SK-N-SH treated with all-trans-retinoic acid at 6 μM for 48 hours (cell line): ENCODE measurements around the gene TNIP1.

Experiments
- ATAC-seq: fragments of 200-7000 bp; cut with Tn5 transposase; 3 replicates; pipeline ENCODE4 v1.9.1; 2020; ENCODE audit warnings: mild to moderate bottlenecking, moderate library complexity
- ARNTL ChIP-seq: fragments of 450-650 bp; formaldehyde crosslinking; IDR thresholded peaks from 2 replicates; pipeline ENCODE4 v1.5.0; 2020; ENCODE audit warnings: low read depth, mild to moderate bottlenecking, moderate library complexity, borderline replicate concordance
- BACH2 ChIP-seq: fragments of 250-450 bp; sonication (Bioruptor Pico); IDR thresholded peaks from 2 replicates; pipeline ENCODE4 v1.9.0; 2021; ENCODE audit warnings: mild to moderate bottlenecking, borderline replicate concordance
- CSDC2 ChIP-seq: fragments of 250-450 bp; sonication (Bioruptor Pico); IDR thresholded peaks from 2 replicates; pipeline ENCODE4 v1.5.0; 2020; ENCODE audit warnings: mild to moderate bottlenecking, moderate library complexity
- ESRRG ChIP-seq: fragments of 250-450 bp; sonication (Bioruptor Pico); IDR thresholded peaks from 2 replicates; pipeline ENCODE4 v1.6.1; 2021; ENCODE audit warnings: mild to moderate bottlenecking
- GLIS3 ChIP-seq: fragments of 250-450 bp; sonication (Bioruptor Pico); IDR thresholded peaks from 2 replicates; pipeline ENCODE4 v1.5.0; 2020; ENCODE audit warnings: mild to moderate bottlenecking, moderate library complexity
- ISL1 ChIP-seq: fragments of 250-450 bp; sonication (Bioruptor Pico); IDR thresholded peaks from 2 replicates; pipeline ENCODE4 v2.1.2; 2022; ENCODE audit warnings: mild to moderate bottlenecking, moderate library complexity
- OSR1 ChIP-seq: fragments of 250-450 bp; sonication (Bioruptor Pico); IDR thresholded peaks from 2 replicates; pipeline ENCODE4 v1.8.0; 2022; ENCODE audit warnings: moderate library complexity, mild to moderate bottlenecking, inconsistent platforms
- PPARA ChIP-seq: fragments of 250-450 bp; sonication (Bioruptor Pico); IDR thresholded peaks from 2 replicates; pipeline ENCODE4 v1.5.0; 2020; ENCODE audit warnings: mild to moderate bottlenecking, borderline replicate concordance
- RARB ChIP-seq: fragments of 250-450 bp; sonication (Bioruptor Pico); IDR thresholded peaks from 2 replicates; pipeline ENCODE4 v1.8.0; 2021; ENCODE audit warnings: mild to moderate bottlenecking, moderate library complexity
- SNAI2 ChIP-seq: fragments of 250-450 bp; sonication (Bioruptor Pico); IDR thresholded peaks from 2 replicates; pipeline ENCODE4 v1.5.0; 2020; ENCODE audit warnings: mild to moderate bottlenecking, moderate library complexity
- TCF4 ChIP-seq: fragments of 250-450 bp; sonication (Bioruptor Pico); IDR thresholded peaks from 2 replicates; pipeline ENCODE4 v1.8.0; 2021; ENCODE audit warnings: mild to moderate bottlenecking, moderate library complexity, borderline replicate concordance
- ZC3H10 ChIP-seq: fragments of 250-450 bp; sonication (Bioruptor Pico); IDR thresholded peaks from 2 replicates; pipeline ENCODE4 v1.5.1; 2021; ENCODE audit warnings: mild to moderate bottlenecking, moderate library complexity
- ZFP3 ChIP-seq: fragments of 250-450 bp; sonication (Bioruptor Pico); IDR thresholded peaks from 2 replicates; pipeline ENCODE4 v1.5.0; 2020; ENCODE audit warnings: mild to moderate bottlenecking, moderate library complexity
- ZFP30 ChIP-seq: fragments of 450-650 bp; formaldehyde crosslinking; IDR thresholded peaks from 2 replicates; pipeline ENCODE4 v1.5.0; 2022; ENCODE audit warnings: mild to moderate bottlenecking, moderate library complexity
- ZNF565 ChIP-seq: fragments of 450-650 bp; formaldehyde crosslinking; conservative IDR thresholded peaks from 2 replicates; pipeline ENCODE4 v1.5.0; 2020; ENCODE audit warnings: low read depth, mild to moderate bottlenecking, moderate library complexity
- ZNF70 ChIP-seq: fragments of 450-650 bp; formaldehyde crosslinking; IDR thresholded peaks from 2 replicates; pipeline ENCODE4 v1.5.0; 2020; ENCODE audit warnings: mild to moderate bottlenecking, moderate library complexity
- ZNF8 ChIP-seq: fragments of 450-650 bp; formaldehyde crosslinking; IDR thresholded peaks from 2 replicates; pipeline ENCODE4 v1.5.0; 2020; ENCODE audit warnings: mild to moderate bottlenecking, moderate library complexity
- TF ChIP-seq, protein P1 (sequence below): fragments of 250-450 bp; sonication (Bioruptor Pico); IDR thresholded peaks from 2 replicates; pipeline ENCODE4 v1.5.1; 2020; ENCODE audit warnings: low read depth, mild to moderate bottlenecking, moderate library complexity
- TF ChIP-seq, protein P2 (sequence below): fragments of 250-450 bp; sonication (Bioruptor Pico); IDR thresholded peaks from 2 replicates; pipeline ENCODE4 v1.5.1; 2021; ENCODE audit warnings: mild to moderate bottlenecking, moderate library complexity
- TF ChIP-seq, protein P3 (sequence below): fragments of 250-450 bp; sonication (Bioruptor Pico); IDR thresholded peaks from 2 replicates; pipeline ENCODE4 v1.8.0; 2020; ENCODE audit warnings: mild to moderate bottlenecking, moderate library complexity, borderline replicate concordance
- TF ChIP-seq, protein P4 (sequence below): fragments of 250-450 bp; sonication (Bioruptor Pico); IDR thresholded peaks from 2 replicates; pipeline ENCODE4 v1.8.0; 2021; ENCODE audit warnings: low read depth, mild to moderate bottlenecking, moderate library complexity, borderline replicate concordance
- TF ChIP-seq, protein P5 (sequence below): fragments of 250-450 bp; sonication (Bioruptor Pico); IDR thresholded peaks from 2 replicates; pipeline ENCODE4 v1.5.0; 2020; ENCODE audit warnings: mild to moderate bottlenecking, moderate library complexity

TNIP1 gene

DNA sequence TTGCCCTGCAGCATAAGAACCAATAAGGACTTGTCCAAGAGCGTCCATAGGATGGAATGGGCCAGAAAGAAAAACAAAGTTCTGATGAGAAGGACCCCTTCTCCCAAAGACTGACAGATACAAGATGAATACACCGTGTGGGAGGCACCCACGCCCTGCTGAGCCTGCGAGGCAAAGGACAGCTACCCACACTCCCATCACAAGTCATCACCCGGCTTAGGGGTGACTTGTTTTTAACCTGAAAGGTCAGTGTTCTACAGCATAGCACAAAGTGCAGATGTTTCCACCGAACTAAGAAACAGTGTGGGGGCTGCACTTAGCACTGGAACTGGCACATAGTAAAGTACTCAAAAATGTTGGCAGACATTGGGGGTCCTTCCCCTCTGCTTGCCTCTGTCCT, 13.9 kb downstream of the TNIP1 start:
- TF ChIP-seq, protein P1, sequence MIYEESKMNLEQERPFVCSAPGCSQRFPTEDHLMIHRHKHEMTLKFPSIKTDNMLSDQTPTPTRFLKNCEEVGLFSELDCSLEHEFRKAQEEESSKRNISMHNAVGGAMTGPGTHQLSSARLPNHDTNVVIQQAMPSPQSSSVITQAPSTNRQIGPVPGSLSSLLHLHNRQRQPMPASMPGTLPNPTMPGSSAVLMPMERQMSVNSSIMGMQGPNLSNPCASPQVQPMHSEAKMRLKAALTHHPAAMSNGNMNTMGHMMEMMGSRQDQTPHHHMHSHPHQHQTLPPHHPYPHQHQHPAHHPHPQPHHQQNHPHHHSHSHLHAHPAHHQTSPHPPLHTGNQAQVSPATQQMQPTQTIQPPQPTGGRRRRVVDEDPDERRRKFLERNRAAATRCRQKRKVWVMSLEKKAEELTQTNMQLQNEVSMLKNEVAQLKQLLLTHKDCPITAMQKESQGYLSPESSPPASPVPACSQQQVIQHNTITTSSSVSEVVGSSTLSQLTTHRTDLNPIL (CRISPR knock-in tag), result no peak
- TF ChIP-seq OSR1 (CRISPR knock-in tag) (no peak), ZNF70 (CRISPR knock-in tag) (no peak), ARNTL (no peak), GLIS3 (CRISPR knock-in tag) (no peak), BACH2 (CRISPR knock-in tag) (no peak), TCF4 (no peak), CSDC2 (CRISPR knock-in tag) (no peak), ZC3H10 (no peak), ZFP30 (no peak), SNAI2 (CRISPR knock-in tag) (no peak), ZFP3 (CRISPR knock-in tag) (no peak), ISL1 (CRISPR knock-in tag) (no peak), RARB (no peak)
- TF ChIP-seq, protein P2, sequence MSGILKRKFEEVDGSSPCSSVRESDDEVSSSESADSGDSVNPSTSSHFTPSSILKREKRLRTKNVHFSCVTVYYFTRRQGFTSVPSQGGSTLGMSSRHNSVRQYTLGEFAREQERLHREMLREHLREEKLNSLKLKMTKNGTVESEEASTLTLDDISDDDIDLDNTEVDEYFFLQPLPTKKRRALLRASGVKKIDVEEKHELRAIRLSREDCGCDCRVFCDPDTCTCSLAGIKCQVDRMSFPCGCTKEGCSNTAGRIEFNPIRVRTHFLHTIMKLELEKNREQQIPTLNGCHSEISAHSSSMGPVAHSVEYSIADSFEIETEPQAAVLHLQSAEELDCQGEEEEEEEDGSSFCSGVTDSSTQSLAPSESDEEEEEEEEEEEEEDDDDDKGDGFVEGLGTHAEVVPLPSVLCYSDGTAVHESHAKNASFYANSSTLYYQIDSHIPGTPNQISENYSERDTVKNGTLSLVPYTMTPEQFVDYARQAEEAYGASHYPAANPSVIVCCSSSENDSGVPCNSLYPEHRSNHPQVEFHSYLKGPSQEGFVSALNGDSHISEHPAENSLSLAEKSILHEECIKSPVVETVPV (CRISPR knock-in tag), result no peak
- TF ChIP-seq, protein P3, sequence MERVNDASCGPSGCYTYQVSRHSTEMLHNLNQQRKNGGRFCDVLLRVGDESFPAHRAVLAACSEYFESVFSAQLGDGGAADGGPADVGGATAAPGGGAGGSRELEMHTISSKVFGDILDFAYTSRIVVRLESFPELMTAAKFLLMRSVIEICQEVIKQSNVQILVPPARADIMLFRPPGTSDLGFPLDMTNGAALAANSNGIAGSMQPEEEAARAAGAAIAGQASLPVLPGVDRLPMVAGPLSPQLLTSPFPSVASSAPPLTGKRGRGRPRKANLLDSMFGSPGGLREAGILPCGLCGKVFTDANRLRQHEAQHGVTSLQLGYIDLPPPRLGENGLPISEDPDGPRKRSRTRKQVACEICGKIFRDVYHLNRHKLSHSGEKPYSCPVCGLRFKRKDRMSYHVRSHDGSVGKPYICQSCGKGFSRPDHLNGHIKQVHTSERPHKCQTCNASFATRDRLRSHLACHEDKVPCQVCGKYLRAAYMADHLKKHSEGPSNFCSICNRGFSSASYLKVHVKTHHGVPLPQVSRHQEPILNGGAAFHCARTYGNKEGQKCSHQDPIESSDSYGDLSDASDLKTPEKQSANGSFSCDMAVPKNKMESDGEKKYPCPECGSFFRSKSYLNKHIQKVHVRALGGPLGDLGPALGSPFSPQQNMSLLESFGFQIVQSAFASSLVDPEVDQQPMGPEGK, result no peak
- TF ChIP-seq, protein P4, sequence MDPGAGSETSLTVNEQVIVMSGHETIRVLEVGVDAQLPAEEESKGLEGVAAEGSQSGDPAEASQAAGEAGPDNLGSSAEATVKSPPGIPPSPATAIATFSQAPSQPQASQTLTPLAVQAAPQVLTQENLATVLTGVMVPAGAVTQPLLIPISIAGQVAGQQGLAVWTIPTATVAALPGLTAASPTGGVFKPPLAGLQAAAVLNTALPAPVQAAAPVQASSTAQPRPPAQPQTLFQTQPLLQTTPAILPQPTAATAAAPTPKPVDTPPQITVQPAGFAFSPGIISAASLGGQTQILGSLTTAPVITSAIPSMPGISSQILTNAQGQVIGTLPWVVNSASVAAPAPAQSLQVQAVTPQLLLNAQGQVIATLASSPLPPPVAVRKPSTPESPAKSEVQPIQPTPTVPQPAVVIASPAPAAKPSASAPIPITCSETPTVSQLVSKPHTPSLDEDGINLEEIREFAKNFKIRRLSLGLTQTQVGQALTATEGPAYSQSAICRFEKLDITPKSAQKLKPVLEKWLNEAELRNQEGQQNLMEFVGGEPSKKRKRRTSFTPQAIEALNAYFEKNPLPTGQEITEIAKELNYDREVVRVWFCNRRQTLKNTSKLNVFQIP (CRISPR knock-in tag), result no peak
- no peak for ATAC-seq

DNA sequence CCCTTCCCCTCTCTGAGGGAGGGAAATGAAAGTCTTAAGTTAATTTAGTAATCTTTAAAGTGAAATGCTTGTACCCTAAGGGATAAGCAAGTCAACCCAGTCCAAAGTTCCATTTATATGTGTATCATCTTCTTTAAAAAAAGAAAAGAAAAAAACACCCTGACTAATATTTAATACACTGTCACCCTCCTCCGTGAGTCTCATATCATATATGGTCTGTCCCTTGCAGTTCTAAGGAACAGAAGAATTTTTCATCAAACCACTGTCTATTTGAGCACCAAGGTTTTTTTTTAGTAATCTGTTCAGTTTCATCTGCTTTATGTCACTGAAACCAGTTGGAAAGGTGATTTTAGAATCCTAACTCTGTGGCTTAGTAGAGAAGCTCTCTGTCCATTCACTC, 15.2 kb downstream of the TNIP1 start:
- ATAC-seq, result no peak
- TF ChIP-seq ESRRG (CRISPR knock-in tag) (no peak), ISL1 (CRISPR knock-in tag) (no peak), RARB (no peak), ZNF565 (CRISPR knock-in tag) (no peak), GLIS3 (CRISPR knock-in tag) (no peak), BACH2 (CRISPR knock-in tag) (no peak), ZFP3 (CRISPR knock-in tag) (no peak), CSDC2 (CRISPR knock-in tag) (no peak), PPARA (CRISPR knock-in tag) (no peak), ZNF8 (no peak), SNAI2 (CRISPR knock-in tag) (no peak), TCF4 (no peak), ZNF70 (CRISPR knock-in tag) (no peak), ZC3H10 (no peak)
- TF ChIP-seq, protein P3, result no peak
- TF ChIP-seq, protein P5, sequence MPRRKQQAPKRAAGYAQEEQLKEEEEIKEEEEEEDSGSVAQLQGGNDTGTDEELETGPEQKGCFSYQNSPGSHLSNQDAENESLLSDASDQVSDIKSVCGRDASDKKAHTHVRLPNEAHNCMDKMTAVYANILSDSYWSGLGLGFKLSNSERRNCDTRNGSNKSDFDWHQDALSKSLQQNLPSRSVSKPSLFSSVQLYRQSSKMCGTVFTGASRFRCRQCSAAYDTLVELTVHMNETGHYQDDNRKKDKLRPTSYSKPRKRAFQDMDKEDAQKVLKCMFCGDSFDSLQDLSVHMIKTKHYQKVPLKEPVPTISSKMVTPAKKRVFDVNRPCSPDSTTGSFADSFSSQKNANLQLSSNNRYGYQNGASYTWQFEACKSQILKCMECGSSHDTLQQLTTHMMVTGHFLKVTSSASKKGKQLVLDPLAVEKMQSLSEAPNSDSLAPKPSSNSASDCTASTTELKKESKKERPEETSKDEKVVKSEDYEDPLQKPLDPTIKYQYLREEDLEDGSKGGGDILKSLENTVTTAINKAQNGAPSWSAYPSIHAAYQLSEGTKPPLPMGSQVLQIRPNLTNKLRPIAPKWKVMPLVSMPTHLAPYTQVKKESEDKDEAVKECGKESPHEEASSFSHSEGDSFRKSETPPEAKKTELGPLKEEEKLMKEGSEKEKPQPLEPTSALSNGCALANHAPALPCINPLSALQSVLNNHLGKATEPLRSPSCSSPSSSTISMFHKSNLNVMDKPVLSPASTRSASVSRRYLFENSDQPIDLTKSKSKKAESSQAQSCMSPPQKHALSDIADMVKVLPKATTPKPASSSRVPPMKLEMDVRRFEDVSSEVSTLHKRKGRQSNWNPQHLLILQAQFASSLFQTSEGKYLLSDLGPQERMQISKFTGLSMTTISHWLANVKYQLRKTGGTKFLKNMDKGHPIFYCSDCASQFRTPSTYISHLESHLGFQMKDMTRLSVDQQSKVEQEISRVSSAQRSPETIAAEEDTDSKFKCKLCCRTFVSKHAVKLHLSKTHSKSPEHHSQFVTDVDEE, result no peak
- TF ChIP-seq, protein P1 (CRISPR knock-in tag), result no peak
- TF ChIP-seq, protein P4 (CRISPR knock-in tag), result no peak
- TF ChIP-seq, all 23 proteins: peak for 0
